Panc1 (cell line): ENCODE data around the gene SOSTDC1. TPM values are rescaled to one million over a fixed set of nuclear protein-coding genes. Genes with fewer than 3 reads are reported as not detected.

ENCODE experiments used
- ATAC-seq: fragments of 200-7000 bp; cut with Tn5 transposase; 2 replicates; pipeline ENCODE4 v1.9.1; 2020; ENCODE audit warnings: mild to moderate bottlenecking, moderate library complexity
- BruUV-seq: library from RNA; stranded (reverse); fragments of 400-500 nt; replicated peaks from 2 replicates; lab custom pipeline; 2021; lab: Mats Ljungman, UMichigan
- CTCF ChIA-PET: fragments of 300-600 bp; sonication (Branson Sonifier 250); formaldehyde crosslinking; loops from one replicate; lab custom pipeline; 2022; ENCODE audit warnings: antibody characterized with exemption; lab: Charles Lee
- POLR2A ChIA-PET: fragments of 300-600 bp; sonication (Branson Sonifier 250); formaldehyde crosslinking; loops from one replicate; lab custom pipeline; 2022; ENCODE audit warnings: antibody characterized with exemption; lab: Charles Lee
- DNase-seq: peaks from one replicate; pipeline ENCODE4 v3.0.0-alpha.2; 2010; ENCODE audit warnings: low read depth, low spot score
- H3K27ac ChIP-seq: 2 replicates; pipeline ENCODE4 v1.5.1; 2011; ENCODE audit warnings: mild to moderate bottlenecking, low read length, inconsistent platforms
- H3K27me3 ChIP-seq: fragments of 200-500 bp; sonication (Bioruptor generic); 2 replicates; pipeline ENCODE4 v1.6.0; 2014; ENCODE audit warnings: low read length, inconsistent platforms; ENCODE audit not compliant: control insufficient read depth, insufficient read depth
- H3K36me3 ChIP-seq: fragments of 200-500 bp; sonication (Bioruptor generic); 2 replicates; pipeline ENCODE4 v1.5.1; 2014; ENCODE audit warnings: inconsistent platforms, mild to moderate bottlenecking, low read length, moderate library complexity; ENCODE audit not compliant: control insufficient read depth, insufficient read depth
- H3K4me1 ChIP-seq: 2 replicates; pipeline ENCODE4 v1.5.1; 2011; ENCODE audit warnings: inconsistent platforms, mild to moderate bottlenecking, low read length, moderate library complexity; ENCODE audit not compliant: control insufficient read depth, insufficient read depth
- H3K4me3 ChIP-seq, 2 experiments: 2 replicates each; pipeline ENCODE4 v1.5.1; 2011 to 2012; ENCODE audit warnings: low read depth in 2 of 2, low read length in 2 of 2, mild to moderate bottlenecking in 2 of 2, inconsistent platforms in 1 of 2, moderate library complexity in 1 of 2
- H3K9me3 ChIP-seq: fragments of 200-500 bp; sonication (Bioruptor generic); 2 replicates; pipeline ENCODE4 v1.5.1; 2014; ENCODE audit warnings: low read depth, mild to moderate bottlenecking, inconsistent platforms, low read length, moderate library complexity; ENCODE audit not compliant: control insufficient read depth, insufficient read depth
- CTCF ChIP-seq: fragments of 450-650 bp; IDR thresholded peaks from 2 replicates; pipeline ENCODE4 v1.5.1; 2017; ENCODE audit warnings: mild to moderate bottlenecking
- POLR2AphosphoS5 ChIP-seq: IDR thresholded peaks from 2 replicates; pipeline ENCODE4 v1.6.1; 2012; ENCODE audit warnings: mild to moderate bottlenecking, low read depth, low read length, moderate library complexity
- REST ChIP-seq, 2 experiments: IDR thresholded peaks; 2 replicates each; pipeline ENCODE4 v1.6.1; 2011 to 2012; ENCODE audit warnings: low read depth in 2 of 2, control low read depth in 1 of 2, low read length in 1 of 2, mild to moderate bottlenecking in 1 of 2, moderate library complexity in 1 of 2; ENCODE audit not compliant: insufficient read depth in 1 of 2
- SIN3A ChIP-seq: IDR thresholded peaks from 2 replicates; pipeline ENCODE4 v1.6.1; 2012; ENCODE audit warnings: low read depth, mild to moderate bottlenecking, low read length, moderate library complexity, borderline replicate concordance; ENCODE audit not compliant: insufficient read depth
- TCF7L2 ChIP-seq: IDR thresholded peaks from 2 replicates; pipeline ENCODE4 v1.6.1; 2011; ENCODE audit warnings: mild to moderate bottlenecking, low read depth, low read length, inconsistent platforms
- in situ Hi-C: cut with HindIII; loops from 2 replicates; pipeline ENCODE4 v1.10.0; 2016; ENCODE audit warnings: low sequenced_read_pairs, low pct_unique_long_range_greater_than_20kb
- intact Hi-C: fragments of 100-400 bp; cut with micrococcal nuclease; formaldehyde crosslinking; loops from one replicate; pipeline ENCODE4 v1.10.0; 2022; ENCODE audit not compliant: unreplicated experiment
- total RNA-seq: library from RNA; stranded (reverse); gene quantifications from one replicate; pipeline ENCODE4 v1.2.1, GENCODE V29; 2021; ENCODE audit not compliant: unreplicated experiment

SOSTDC1 gene
- total RNA-seq, 1 experiment from 2014 or later, result not detected

GRCh38 chr7:16479161-16479560 is 13.6 kb upstream of the SOSTDC1 start:
- Histone ChIP-seq H3K27me3 (no peaks in the 10 kb centered on the region), H3K27ac (no peak overlapping the region), H3K36me3 (no peaks in the 10 kb centered on the region), H3K9me3 (no peaks in the 10 kb centered on the region), H3K4me1 (no peaks in the 10 kb centered on the region), H3K4me3 (no peak overlapping the region)
- POLR2A ChIA-PET, result no interaction called here
- in situ Hi-C loops, result no loop called here
- no peak for ATAC-seq
- CTCF ChIA-PET, result no interaction called here
- no peak for TF ChIP-seq POLR2AphosphoS5
- TF ChIP-seq TCF7L2, result no peak
- TF ChIP-seq CTCF, result no peak
- no peak for TF ChIP-seq REST (IDR thresholded peaks at IDR 0.05; ENCODE audit: insufficient read depth in 1 of 2, low read depth in 2 of 2, low read length in 1 of 2)
- TF ChIP-seq SIN3A, result no peak
- intact Hi-C loops, result no loop called here
- DNase-seq, result no peak
- BruUV-seq, result no TSS peak

- in situ Hi-C loops (no loop called here), intact Hi-C loops (no loop called here)
- Histone ChIP-seq H3K4me3 (no peak overlapping the region), H3K27me3 (no peaks in the 10 kb centered on the region), H3K9me3 (no peaks in the 10 kb centered on the region), H3K27ac (no peak overlapping the region), H3K36me3 (no peaks in the 10 kb centered on the region), H3K4me1 (no peaks in the 10 kb centered on the region)
- no peak for DNase-seq
- no TSS peak for BruUV-seq
- ChIA-PET POLR2A (no interaction called here), CTCF (no interaction called here)
- no peak for ATAC-seq
- TF ChIP-seq SIN3A (no peak), POLR2AphosphoS5 (no peak), CTCF (no peak; the same call in 1 of the 2 replicates), TCF7L2 (no peak), REST (IDR thresholded peaks at IDR 0.05; ENCODE audit: insufficient read depth in 1 of 2, low read depth in 2 of 2, low read length in 1 of 2) (no peak)
Observed at GRCh38 chr7:16471933-16472332, 6.4 kb upstream of the SOSTDC1 start.
